CD4-positive, alpha-beta T cell treated with Interleukin-4 for 4 hours (primary cell): ENCODE data around the gene ZNF783.
A peak's percentile ranks its signal among the peaks of the same experiment; 100 is the strongest.

Experiments used
- DNase-seq: peaks from one replicate; pipeline ENCODE4 v3.0.0-alpha.2; 2020

Gene ZNF783

DNA sequence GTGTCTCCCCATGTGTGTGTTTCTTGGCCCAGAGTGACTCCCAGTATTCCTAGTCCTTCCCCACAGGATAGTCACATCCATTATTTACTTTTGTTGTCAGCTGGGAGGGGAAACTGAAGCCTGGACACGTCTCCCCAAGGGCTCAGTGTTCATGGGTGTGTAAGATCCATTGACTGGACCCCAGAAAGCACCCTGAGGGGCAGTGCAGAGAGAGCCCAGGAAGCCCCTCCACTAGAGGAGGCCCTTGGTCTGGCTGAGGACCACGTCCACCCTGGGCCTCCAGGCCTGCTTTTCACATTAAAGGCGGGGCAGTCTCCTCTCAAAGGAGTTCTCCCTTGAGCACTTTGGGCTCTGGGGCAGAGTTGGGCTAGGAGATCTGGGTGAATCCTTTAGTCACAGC lies 21.3 kb downstream of the ZNF783 start:
- no peak for DNase-seq

DNA sequence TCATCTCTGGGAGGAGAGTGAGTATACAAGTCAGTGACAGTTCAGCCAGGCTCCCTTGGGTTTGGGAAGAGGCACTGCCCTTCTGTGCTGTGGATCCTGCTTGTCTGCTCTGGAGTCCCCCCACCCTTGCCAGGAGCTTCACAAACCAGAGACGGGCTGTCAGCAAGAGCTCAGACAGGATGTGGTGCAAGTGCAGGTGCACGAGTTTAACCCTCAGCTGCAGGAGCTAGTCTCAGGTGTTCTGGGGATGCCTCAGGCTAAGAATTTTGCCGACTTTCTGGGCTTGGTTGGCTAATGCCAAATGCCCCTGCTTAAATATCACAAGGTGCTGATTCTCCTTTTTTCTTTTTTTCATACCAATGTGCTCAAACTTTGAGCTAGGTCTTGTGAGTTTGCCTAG lies 22.3 kb downstream of the ZNF783 start:
- peak; percentile 54 for DNase-seq

GRCh38 chr7:149284850-149285585 lies 23.0 kb downstream of the ZNF783 start:
- DNase-seq, result peak; percentile 96

GRCh38 chr7:149285603-149286002 lies 23.6 kb downstream of the ZNF783 start:
- no peak for DNase-seq

GRCh38 chr7:149286811-149287400 lies 24.9 kb downstream of the ZNF783 start:
- no peak for DNase-seq

GRCh38 chr7:149287622-149288021 lies 25.6 kb downstream of the ZNF783 start:
- DNase-seq, result no peak

- DNase-seq, result no peak
Measured at GRCh38 chr7:149289262-149289661, 27.3 kb downstream of the ZNF783 start.

- no peak for DNase-seq
Measured at GRCh38 chr7:149289856-149290255, 27.9 kb downstream of the ZNF783 start.

- no peak for DNase-seq
Measured at GRCh38 chr7:149291036-149291780, 29.2 kb downstream of the ZNF783 start.

DNA sequence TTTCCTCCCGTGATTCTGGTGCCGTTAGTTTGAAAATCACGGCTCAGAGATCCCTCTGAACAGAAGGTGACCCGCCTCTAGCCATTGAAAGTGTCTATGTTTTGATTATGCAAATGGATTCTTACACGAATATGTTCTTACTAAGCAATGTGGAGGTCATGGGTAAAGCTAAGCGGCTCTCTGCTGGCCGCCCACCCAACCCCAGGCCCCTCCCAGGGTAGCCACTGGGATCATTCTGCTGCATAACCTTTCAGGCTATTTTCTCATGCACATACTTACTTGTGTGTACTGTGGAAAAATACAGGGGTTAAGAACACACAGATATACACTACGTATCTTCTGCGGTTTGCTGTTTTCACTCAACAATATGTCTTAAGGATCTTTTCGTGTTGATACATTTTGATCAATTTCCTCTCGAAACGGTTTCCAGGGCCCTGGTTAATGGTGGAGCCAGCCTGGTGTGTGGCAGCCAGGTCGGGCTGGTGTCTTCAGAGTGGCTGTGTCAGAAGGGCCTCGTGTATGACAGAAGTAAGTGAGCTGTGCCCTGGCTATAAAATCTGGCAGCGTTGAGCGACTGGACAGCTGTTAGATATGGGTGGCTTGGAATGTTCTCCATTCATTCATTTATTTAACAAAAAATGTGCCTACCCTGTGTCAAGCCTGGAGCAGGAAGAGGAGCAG lies 29.9 kb downstream of the ZNF783 start:
- DNase-seq, result no peak

DNA sequence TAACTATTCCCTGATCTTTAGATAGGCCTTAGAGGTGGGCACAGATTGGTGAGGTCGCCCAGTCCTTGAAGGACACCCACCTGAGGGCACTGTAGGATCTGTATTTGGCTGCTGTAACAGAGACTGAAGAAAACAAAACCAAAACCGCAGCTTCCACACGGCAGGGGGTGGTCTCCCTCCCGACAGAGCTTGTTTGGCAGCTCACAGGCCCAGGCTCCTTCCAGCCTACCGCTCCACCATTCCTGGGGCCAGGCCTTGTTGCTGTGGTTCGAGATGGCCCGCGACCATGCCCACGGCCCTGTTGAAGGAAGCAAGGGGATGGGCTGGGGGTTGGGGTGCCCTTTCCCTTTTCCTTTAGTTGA lies 30.4 kb downstream of the ZNF783 start:
- DNase-seq, result no peak

- DNase-seq, result no peak
Measured at GRCh38 chr7:149293338-149293737, 31.3 kb downstream of the ZNF783 start.

DNA sequence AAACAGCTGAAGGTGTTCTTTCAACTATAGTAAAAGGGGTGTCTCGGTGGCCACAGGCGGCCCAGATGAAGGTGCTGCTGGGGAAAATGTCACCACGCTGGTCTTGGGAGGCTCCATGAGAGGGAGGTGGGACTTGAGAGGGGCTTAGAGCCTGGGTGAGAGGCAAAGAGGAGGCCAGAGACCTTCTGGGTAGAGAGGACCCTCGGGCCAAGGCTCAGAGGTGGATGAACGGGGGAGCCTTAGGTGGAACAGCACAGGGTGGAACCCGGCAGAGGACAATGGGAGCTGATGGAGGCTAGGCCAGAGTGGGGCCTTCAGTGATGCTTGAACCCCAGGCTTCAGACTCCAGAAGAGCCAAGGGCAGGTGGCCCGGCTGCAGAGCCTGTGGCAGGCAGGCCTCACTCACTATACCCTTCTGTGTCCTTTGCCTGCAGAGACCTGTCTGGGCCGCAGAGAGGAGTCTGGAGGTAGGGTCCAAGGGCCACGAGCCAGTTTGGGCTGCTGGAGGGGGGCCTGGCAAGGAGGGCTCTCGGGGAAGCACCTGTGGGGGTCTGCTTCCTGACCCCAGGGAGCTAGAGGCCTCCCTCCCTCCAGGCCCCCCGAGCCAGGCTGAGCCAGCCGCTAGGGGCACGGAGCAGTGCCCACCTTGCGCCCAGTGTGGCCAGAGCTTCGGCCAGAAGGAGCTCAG lies 32.1 kb downstream of the ZNF783 start:
- DNase-seq, result no peak

GRCh38 chr7:149294634-149295480 lies 32.9 kb downstream of the ZNF783 start:
- no peak for DNase-seq

GRCh38 chr7:149295481-149295850 lies 33.5 kb downstream of the ZNF783 start:
- no peak for DNase-seq

DNA sequence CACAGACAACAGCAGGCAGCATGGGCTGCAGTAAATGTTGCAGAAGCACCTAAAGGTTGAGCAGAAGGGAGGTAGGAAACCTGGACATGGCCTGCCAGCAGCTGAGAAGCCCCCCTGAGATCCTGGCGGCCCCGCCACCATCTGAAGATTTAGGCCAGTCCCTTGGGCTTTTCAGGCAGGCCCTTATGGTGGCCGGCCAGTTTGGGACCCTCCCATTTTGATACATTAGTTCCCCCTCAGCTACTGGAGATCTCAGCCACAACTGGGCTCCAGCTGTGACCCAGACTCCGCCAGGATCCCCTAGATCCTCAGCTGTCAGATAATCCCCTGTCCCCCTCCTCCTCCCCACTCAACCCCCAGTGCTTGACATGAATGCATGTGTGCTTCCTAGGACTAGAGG lies 34.4 kb downstream of the ZNF783 start:
- DNase-seq, result no peak

DNA sequence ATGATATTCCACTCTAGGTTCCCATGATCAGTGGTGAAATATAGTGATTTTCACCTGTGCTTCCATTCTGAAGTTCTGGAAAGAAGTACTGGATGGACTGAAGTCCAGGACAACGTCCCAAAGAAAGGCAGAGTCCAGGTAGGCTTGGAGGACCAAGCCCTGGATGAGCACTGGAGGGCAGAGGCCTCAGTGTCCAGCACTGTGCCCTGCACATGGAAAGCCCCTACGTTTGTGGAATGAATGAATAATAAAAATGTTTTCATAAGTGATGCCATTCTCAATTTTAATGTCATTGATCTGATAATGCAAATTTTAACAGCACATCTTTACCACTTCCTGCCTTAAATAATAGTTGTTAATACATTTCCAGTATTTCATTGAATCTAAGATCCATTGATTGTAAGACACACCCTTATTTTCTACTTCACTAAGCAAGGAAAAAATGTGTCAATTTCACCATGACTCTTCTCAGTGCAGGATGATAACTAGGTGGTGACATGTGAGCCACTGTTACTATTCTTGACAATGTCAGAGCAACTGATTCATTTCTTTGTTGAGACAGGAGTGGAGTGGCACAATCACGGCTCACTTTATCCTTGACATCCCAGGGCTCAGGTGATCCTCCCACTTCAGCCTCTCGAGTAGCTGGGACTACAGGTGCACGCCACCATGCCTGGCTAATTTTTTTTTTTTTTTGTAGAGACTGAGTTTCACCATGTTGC lies 35.2 kb downstream of the ZNF783 start:
- no peak for DNase-seq

- DNase-seq, result no peak
Measured at GRCh38 chr7:149300620-149301285, 38.8 kb downstream of the ZNF783 start.

DNA sequence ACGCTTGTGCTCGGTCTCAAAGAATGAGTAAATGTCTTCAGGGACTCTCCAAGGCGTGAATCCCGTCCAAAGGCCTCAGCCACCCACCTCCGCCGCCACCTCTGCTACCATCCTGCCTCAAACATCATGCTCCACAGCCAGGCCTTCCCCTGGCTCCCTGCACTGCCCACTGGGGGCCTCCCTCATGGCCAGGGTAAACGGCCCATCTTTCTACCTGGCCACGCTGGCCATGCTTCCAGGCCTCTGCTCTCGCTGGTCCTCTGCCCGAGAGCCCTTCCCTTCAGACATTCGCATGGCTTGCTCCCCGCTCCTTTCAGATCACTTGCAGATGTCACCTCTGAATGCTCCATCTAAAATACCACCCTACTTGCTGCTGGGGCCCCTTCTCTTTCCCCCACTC lies 40.2 kb downstream of the ZNF783 start:
- DNase-seq, result no peak

GRCh38 chr7:149302865-149303264 lies 40.9 kb downstream of the ZNF783 start:
- DNase-seq, result no peak

- no peak for DNase-seq
Measured at GRCh38 chr7:149304006-149304405, 42.0 kb downstream of the ZNF783 start.
